Hematopoietic multipotent progenitor cell treated with erythropoietin and hydrocortisone succinate and interleukin-3 and kit ligand, for 17 days (in vitro differentiated cells): ENCODE results near the gene NLRP6.

Experiments used
- DNase-seq: peaks from one replicate; pipeline ENCODE4 v3.0.0-alpha.2; 2015; ENCODE audit warnings: low spot score

NLRP6 gene

DNA sequence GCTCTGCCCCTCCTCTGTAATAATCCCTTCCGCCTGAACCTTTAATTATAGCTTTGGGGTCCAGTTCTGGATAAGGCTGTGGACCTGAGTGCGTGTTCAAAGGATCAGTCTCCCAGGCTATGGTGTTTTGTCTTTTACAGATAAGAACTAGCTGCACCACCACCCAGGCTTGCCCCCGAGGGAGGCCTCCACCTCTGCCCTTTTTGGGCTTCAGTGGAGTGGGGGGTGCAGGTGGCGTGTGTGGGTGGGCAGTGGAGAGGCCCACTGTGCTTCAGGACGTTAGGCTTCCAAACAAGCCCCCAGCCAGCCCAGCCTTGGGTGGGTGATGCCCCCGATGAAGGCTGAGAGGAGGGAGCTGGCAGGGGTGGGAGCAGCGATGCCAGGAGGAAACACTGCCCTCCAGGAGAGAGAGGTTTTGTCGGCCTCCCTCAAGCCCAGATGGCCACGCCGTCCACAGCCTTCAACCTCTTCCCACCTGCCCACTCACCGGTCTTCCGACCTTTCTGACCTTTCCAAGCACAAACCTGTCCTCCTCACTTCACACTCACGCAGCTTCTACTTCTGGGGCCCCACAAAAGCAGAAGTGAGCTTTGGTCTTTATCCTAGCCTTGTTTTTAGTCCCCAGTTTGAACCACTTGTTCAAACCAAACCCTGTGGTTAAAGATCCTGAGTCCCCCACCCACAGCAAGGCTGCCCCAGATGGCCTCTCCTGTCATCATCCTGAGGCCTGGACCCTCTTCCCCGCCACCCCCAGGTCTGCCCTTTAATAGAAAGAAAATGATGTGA is 21.1 kb upstream of the NLRP6 start:
- DNase-seq = no peak

DNA sequence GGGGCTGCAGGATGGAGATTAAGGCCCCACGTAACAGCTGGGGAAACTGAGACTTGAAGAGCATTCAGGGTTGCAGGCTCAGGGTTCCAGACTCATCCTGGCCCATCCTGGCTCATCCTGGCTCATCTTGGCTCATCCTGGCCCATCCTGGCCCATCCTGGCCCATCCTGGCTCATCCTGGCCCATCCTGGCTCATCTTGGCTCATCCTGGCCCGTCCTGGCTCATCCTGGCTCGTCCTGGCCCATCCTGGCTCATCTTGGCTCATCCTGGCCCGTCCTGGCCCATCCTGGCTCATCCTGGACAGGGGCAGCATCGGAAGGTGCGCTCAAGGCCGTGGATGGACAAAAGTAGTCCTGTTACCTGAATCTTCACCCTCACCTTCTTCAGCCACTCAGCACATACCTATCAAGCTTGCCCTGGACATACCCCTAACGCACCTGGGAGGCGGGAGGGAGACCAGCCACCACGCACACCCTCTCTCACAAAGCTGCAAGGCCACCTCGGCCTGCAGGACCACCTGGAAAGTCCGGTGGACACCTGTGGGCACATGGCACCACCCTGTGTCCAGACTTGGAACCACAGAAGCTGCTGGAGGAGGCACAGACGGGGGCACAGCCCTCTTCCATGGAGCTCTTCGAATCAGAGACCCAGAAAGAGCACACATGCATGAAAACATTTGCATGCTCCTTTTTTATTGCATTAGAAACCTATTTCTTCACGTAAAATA is 20.3 kb upstream of the NLRP6 start:
- DNase-seq = peak; percentile 22

DNA sequence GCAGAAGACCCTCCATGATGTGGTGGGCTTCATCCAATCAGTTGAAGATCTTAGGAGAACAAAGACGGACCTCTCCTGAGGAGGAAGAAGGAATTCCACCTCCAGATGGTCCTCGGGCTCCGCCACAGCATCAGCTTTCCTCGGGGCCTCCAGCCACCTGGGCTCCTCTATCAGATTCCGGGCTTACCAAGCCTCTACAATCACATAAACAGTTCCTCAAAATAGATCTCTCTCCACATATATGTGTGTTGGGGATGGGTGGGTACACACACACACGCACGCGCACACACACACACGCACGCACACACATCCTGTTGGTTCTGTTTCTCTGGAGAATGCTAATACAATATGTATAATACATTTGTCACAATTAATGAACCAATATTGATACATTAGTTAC is 18.8 kb upstream of the NLRP6 start:
- DNase-seq = no peak

DNA sequence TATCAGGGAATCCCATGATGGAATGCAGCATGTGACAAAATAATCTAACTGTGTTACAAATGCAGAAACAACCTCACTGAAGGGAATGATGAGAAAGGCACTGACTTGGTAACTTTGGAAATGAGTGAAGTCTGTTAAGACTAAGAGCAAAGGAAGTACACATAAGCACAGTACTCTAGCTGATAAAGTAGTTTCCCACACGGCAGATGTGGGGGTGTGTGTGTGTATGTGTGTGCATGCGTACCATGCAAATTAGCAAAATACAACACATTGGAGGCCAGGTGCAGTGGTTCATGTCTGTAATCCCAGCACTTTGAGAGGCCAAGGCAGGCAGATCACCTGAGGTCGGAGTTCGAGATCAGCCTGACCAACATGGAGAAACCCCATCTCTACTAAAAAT is 16.6 kb upstream of the NLRP6 start:
- no peak for DNase-seq

DNA sequence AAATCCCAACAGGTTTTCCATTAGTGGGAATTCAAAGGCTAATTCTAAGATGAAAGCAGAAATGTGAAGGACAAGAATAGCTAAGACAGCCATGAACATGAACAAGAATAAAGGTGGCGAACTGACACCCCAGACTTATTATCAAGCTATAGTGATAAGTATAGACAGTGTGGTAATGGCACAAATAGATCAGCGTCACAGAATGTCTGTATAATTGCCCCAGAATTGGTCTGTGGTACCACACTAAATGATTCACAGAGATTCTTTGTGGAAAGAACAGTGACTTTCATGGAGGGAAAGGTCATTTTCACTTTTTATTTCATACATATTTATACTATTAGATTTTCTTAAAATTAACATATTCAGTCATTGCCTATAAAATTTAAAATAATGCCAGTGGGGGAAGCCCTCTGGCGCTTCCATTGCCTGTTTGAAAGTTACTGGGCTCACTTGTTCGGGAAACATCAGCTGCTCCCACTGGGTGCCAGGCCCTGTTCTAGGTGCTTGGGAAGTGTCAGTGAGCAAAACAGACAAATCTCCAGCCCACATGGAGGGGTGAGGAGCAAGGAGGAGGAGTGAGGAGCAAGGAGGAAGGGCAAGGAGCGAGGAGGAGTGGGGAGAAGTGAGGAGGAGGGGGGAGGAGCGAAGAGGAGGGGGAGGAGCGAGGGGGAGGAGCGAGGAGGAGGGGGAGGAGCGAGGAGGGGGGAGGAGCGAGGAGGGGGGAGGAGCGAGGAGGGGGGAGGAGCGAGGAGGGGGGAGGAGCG is 11.3 kb upstream of the NLRP6 start:
- peak; percentile 46 for DNase-seq

DNA sequence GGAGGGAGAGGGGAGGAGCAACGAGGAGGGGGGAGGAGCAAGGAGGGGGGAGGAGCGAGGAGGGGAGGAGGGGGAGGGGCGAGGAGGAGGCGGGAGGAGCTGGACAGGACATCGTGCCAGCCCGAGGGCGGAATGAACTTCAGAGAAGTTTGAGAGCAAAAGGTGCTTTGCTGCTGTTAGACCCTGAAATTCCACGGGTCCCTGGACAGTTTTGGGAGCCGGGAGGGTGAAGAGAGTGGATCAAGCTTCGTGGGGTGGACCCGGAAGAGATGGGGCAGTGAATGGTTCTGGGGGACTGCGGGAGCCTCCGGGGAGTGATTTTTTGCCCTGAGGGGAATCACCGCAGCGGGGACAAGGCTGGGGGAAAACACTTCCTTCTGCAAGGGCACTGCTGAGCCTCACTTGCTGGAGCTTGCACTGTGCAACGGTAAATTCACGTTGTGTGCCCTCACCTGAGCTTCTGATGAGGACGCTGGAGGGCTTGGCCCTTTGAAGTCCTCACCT is 10.7 kb upstream of the NLRP6 start:
- DNase-seq = peak; percentile 68

DNA sequence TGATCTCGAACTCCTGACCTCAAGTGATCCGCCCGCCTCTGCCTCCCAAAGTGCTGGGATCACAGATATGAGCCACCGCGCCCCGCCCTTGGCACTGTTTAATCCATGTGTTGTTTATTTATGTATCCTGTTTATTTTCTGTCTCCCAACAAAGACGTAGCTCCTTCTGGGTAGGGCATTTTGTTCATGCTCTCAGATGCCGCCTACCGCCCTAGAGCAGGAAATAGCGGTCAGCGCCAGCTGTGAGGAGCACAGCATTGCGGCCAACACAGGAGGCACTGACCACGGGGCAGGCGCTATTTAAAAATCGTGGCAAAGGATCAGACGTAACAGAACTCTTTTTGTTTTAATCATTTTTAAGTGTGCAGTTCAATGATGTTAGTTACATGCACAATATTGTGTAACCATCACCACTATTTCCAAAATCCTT is 9.5 kb upstream of the NLRP6 start:
- DNase-seq = peak; percentile 80

DNA sequence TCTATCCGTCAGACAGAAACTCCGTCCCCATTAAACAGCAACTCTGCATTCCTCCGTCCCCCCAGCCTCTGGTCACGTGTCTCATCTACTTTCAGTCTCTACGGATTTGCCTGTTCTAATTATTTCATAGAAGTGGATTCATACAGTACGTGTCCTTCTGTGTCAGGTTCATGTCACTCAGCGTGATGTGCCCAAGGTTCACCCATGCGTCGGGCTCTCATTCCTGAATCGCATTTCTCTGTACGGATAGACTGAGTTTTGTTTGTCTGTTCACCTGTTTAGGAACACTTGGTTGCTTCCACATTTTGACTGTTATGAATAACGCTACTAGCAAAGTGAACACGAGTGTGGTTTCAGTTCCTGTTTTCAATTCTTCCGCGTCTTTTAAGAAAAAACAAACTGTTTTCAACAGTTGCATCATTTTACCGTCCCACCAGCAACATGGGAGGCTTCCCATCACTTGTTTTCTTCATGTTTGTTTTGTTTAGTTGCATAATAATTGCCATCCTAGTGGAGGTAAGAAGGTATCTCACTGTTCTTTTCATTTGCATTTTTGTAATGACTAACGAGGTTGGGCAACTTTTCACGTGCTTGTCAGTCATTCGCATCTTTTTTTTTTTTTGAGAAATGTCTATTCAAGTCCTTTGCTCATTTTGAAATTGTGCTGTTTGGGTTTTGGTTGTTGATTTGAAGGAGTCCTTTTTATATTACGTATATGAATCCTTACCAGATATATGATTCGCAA is 8.9 kb upstream of the NLRP6 start:
- DNase-seq = peak; percentile 62

DNA sequence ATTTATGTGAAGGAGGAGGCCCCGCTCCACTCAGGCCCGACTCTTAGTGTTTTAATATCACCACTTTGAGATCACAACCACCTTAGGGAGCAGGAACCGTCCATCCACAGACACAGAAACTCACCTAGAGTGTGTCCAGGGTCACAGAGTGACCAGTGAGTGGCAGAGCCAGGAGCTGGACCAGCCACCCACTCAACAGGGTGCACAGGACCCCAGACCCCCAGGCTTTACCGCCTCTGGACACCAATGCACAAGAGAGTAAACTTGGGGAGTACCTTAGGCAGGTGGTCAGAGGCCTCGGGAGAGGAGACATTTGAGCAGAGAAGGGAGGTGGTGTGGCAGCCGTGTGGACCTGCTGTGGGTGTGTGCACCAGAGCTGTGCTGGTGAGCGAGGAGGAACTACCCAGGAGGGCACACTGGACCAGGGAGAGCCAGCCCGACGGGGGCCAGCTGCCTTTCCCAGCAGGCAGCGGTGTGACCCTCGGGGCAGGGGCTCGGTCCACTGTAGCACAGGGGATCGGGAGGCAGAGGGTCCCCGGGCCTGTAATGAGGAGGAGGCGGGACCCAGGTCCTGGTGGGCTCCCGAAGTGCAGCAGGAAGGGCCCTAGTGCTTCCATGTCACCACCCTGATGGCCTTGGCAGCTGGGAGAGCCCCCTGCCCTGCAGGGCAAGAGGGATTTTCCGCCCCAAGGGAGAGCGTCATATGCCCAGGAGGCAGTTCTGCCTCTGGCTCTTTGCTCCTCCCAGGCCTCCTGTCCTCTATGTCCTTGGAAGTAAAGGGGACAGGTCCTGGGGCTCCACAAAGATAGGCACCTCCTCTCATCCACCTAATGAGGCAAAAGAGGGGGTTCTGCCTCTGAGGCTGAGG is 7.5 kb upstream of the NLRP6 start:
- no peak for DNase-seq

DNA sequence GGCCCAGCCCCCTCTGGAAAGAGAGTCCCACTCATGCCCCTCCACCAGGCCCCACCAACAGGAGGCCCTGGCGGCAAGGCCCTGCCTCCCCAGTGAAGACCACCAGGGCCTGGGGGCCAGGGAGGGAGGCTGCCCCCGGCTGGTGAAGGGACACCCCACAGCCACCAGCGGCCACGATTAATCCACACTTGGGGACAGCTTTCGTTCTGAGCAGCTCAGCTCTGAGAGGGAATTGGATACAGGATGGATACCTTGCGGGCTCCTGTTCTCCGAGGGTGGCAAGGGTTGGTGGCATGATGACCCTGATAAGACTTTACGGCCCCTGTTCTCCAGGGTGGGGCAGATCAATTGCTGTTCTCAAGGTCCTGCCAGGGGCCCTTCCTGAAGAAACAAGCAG is 6.9 kb upstream of the NLRP6 start:
- no peak for DNase-seq

DNA sequence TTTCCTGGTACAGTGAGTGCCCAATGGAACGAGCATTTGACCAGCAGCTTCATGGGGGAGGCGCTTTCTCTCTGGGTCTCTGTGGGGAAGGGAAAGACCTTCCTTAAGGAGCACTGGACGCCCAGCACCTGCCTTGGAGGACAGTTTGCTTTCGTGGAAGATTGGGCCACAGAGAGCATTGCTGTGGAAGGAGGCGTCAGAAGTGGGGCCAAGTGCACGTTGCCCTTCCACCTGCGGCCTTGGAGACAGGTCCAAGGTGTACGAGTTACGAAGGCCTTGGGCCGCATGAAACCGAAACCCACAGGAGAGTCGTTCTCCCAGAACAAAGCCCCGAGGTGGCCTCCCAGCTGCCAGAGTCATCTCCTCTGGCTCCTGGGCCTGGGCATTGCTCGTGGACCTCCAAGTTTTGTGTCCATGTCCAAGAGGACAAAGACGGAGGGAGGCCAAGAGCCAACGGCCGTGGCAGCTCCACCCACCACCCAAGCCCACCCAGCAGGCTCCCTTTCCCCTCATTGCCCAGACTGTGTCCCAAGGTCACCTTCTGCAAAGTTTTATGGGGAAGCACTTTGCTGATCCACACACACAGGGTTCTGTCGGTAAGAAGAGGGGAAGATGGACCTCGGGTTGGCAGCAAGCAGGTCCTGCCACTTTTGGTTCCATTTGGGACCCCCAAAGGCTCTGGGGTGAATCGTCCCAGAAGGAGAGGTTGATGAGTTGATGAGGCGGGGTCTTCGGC is 5.8 kb upstream of the NLRP6 start:
- DNase-seq = no peak

DNA sequence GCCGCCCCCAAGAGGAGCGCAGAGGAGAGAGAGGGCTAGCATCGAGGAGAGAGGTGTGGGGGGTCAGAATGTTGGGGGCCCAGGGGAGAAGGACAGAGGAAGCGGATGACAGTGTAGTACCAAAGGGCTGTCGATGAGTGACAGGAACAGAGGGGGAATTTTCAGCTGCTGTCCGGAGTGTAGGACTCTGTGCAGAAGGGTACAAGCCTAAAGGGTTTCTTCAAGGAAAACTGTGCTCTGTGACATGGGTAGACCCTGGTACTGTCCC is 5.3 kb upstream of the NLRP6 start:
- no peak for DNase-seq

DNA sequence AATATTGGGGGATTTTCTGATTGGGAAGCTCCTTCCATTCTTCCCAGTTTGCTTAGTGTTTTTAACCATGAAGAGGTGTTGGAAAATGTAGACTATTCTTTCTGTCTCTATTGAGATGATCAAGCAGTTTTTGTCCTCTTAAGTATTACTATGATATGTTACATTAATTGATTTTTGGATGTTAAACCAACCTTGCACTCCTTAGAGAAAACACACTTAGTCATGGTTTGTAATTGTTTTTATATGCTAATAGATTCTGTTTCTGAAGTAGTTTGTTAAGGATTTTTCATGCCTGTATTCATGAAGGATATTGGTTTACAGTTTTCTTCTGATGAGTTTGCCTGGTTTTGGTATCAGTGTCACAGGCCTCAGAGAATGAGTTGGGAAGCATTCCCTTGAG is 2.0 kb upstream of the NLRP6 start:
- DNase-seq = no peak

DNA sequence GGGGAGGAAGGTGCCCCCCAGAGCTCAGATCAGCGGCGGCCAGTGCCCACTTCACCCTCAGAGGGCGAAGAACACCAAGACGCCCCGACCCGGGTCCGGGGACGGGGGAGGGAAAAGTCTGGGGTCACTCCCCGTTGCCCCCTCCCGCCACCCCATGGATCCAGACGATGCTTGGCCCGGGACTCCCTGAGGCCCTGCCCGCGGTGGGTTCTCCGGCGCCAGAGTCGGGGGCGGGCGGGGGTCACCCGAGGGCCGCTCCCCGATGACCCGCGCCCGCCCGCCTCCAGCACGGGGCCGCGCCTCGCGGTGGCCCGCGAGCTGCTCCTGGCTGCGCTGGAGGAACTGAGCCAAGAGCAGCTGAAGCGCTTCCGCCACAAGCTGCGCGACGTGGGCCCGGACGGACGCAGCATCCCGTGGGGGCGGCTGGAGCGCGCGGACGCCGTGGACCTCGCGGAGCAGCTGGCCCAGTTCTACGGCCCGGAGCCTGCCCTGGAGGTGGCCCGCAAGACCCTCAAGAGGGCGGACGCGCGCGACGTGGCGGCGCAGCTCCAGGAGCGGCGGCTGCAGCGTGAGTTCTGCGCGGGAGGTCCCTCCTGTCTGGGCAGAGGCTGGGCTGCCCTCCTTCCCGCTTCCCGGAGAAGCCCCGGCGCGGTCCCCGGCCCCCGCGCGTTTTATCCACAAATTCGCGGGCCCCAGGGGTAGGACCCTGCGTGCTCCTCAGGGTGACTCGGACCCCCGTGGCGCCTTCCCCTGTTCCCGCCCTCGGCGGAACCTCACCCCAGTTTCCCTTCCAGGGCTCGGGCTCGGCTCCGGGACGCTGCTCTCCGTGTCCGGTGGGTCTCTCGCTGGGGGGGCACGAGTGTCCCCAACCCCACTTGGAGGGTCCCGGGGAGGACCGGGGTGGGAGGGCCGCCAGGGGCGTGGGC is 1.1 kb downstream of the NLRP6 start:
- no peak for DNase-seq

DNA sequence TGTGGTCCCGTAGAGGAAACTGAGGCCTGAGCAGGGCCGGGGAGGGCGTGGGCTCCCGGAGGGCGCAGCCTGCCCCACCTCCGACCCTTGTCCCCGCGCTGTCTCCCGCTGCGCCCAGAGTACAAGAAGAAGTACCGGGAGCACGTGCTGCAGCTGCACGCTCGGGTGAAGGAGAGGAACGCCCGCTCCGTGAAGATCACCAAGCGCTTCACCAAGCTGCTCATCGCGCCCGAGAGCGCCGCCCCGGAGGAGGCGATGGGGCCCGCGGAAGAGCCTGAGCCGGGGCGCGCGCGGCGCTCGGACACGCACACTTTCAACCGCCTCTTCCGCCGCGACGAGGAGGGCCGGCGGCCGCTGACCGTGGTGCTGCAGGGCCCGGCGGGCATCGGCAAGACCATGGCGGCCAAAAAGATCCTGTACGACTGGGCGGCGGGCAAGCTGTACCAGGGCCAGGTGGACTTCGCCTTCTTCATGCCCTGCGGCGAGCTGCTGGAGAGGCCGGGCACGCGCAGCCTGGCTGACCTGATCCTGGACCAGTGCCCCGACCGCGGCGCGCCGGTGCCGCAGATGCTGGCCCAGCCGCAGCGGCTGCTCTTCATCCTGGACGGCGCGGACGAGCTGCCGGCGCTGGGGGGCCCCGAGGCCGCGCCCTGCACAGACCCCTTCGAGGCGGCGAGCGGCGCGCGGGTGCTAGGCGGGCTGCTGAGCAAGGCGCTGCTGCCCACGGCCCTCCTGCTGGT is 1.9 kb downstream of the NLRP6 start:
- no peak for DNase-seq

DNA sequence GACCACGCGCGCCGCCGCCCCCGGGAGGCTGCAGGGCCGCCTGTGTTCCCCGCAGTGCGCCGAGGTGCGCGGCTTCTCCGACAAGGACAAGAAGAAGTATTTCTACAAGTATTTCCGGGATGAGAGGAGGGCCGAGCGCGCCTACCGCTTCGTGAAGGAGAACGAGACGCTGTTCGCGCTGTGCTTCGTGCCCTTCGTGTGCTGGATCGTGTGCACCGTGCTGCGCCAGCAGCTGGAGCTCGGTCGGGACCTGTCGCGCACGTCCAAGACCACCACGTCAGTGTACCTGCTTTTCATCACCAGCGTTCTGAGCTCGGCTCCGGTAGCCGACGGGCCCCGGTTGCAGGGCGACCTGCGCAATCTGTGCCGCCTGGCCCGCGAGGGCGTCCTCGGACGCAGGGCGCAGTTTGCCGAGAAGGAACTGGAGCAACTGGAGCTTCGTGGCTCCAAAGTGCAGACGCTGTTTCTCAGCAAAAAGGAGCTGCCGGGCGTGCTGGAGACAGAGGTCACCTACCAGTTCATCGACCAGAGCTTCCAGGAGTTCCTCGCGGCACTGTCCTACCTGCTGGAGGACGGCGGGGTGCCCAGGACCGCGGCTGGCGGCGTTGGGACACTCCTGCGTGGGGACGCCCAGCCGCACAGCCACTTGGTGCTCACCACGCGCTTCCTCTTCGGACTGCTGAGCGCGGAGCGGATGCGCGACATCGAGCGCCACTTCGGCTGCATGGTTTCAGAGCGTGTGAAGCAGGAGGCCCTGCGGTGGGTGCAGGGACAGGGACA is 2.7 kb downstream of the NLRP6 start:
- no peak for DNase-seq

DNA sequence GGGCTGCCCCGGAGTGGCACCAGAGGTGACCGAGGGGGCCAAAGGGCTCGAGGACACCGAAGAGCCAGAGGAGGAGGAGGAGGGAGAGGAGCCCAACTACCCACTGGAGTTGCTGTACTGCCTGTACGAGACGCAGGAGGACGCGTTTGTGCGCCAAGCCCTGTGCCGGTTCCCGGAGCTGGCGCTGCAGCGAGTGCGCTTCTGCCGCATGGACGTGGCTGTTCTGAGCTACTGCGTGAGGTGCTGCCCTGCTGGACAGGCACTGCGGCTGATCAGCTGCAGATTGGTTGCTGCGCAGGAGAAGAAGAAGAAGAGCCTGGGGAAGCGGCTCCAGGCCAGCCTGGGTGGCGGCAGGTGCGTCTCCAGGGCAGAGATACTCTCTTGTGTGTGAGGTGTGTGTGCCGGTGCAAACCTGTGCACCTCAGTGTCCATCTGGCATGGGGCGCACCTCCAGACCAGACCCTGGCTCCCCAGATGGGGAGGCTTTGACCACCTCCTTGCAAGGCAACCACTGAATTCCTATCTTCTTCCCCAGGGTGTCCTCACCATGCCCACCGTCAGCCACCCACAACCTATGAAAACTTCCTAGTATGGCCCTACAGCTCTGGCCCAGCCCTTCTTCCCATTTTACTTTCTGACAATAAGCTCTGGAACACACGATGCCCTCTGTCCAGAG is 3.4 kb downstream of the NLRP6 start:
- no peak for DNase-seq
